HTERT RPE-1 (cell line): Measurements from ENCODE around the gene DCAF5.

ENCODE experiments used
- in situ Hi-C: fragments of 300-500 bp; cut with MboI; formaldehyde crosslinking; loops from 4 replicates; pipeline ENCODE4 v1.14.3; 2020; ENCODE audit warnings: low sequenced_read_pairs

The DCAF5 gene

GRCh38 chr14:69013943-69014782 is 138.8 kb downstream of the DCAF5 start:
- in situ Hi-C loops, result no loop called here

GRCh38 chr14:69012256-69012953 is 140.5 kb downstream of the DCAF5 start:
- in situ Hi-C loops, result no loop called here

- in situ Hi-C loops, result no loop called here
Measured at GRCh38 chr14:69010648-69011047, 142.3 kb downstream of the DCAF5 start.

- in situ Hi-C loops, result no loop called here
Measured at GRCh38 chr14:69008421-69008884, 144.5 kb downstream of the DCAF5 start.

- in situ Hi-C loops, result no loop called here
Measured at GRCh38 chr14:69006346-69006745, 146.6 kb downstream of the DCAF5 start.

- in situ Hi-C loops, result no loop called here
Measured at GRCh38 chr14:69005432-69006148, 147.3 kb downstream of the DCAF5 start.

GRCh38 chr14:69004731-69005431 is 148.0 kb downstream of the DCAF5 start:
- in situ Hi-C loops, result no loop called here

- in situ Hi-C loops, result no loop called here
Measured at GRCh38 chr14:69003626-69004025, 149.3 kb downstream of the DCAF5 start.

- in situ Hi-C loops, result no loop called here
Measured at GRCh38 chr14:69002069-69002468, 150.8 kb downstream of the DCAF5 start.

GRCh38 chr14:69001375-69001774 is 151.5 kb downstream of the DCAF5 start:
- in situ Hi-C loops, result no loop called here
